Dermis microvascular lymphatic vessel endothelial cell (primary cell): ENCODE results near the gene NWD2. TPM values are rescaled to one million over a fixed set of nuclear protein-coding genes. Genes with fewer than 3 reads are reported as not detected.
"Not testable (repeated sequence)": the region's sequence is repeated elsewhere in the genome, so short reads cannot be mapped to it uniquely, and the experiment has no call there.

Experiments
- DNase-seq, 2 donors: peaks; one replicate each; pipeline versions ENCODE4 v3.0.0 to v3.0.0-alpha.2; 2010; ENCODE audit warnings: low read depth in 2 of 2
- total RNA-seq: library from RNA; depleted of rRNA; stranded (reverse); fragments of >200 nt; gene quantifications from 2 replicates; pipeline ENCODE4 v1.2.1, GENCODE V29; 2014

The NWD2 gene
- total RNA-seq, 1 donor from 2014 or later, result not detected

- DNase-seq, result not testable (repeated sequence)
These were observed 250.8 kb downstream of the NWD2 start for GRCh38 chr4:37495353-37495752.
